ENCODE measurements around the gene KCTD19. TPM values are rescaled to one million over a fixed set of nuclear protein-coding genes. Genes with fewer than 3 reads are reported as not detected.

KCTD19 gene
- total and polyA plus RNA-seq, 8 donors, result 0.03 to 3.3 (median 2.2) TPM; not detected in 5

- Histone ChIP-seq H3K4me3 (peak within 1 kb of the TSS; percentile 64 to 85 (median 78)), H3K9me3 (no peaks in the 10 kb centered on the region), H3K4me1 (peaks cover 42 to 65% (median 55%) of the 10 kb centered on the region in 4 donors), H3K36me3 (no peaks in the 10 kb centered on the region), H3K27me3 (peaks cover 0 to 44% (median 19%) of the 10 kb centered on the region in 3 donors), H3K27ac (peak within 1 kb of the TSS; percentile 87 to 95 (median 89))
- intact Hi-C loops (cut with DNase I; ENCODE audit: low total_unique reads), result no loop called here
- TF ChIP-seq POLR2A (IDR thresholded peaks at IDR 0.05), result peak in 1 of 4 donors; percentile 78
- peak; percentile 24 to 93 (median 88) for TF ChIP-seq POLR2AphosphoS5 (IDR thresholded peaks at IDR 0.05)
- TF ChIP-seq EP300 (IDR thresholded peaks at IDR 0.05), result no peak
- TF ChIP-seq, protein P1, sequence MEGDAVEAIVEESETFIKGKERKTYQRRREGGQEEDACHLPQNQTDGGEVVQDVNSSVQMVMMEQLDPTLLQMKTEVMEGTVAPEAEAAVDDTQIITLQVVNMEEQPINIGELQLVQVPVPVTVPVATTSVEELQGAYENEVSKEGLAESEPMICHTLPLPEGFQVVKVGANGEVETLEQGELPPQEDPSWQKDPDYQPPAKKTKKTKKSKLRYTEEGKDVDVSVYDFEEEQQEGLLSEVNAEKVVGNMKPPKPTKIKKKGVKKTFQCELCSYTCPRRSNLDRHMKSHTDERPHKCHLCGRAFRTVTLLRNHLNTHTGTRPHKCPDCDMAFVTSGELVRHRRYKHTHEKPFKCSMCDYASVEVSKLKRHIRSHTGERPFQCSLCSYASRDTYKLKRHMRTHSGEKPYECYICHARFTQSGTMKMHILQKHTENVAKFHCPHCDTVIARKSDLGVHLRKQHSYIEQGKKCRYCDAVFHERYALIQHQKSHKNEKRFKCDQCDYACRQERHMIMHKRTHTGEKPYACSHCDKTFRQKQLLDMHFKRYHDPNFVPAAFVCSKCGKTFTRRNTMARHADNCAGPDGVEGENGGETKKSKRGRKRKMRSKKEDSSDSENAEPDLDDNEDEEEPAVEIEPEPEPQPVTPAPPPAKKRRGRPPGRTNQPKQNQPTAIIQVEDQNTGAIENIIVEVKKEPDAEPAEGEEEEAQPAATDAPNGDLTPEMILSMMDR (IDR thresholded peaks at IDR 0.05), result no peak
- 0 to 2% (median 1%) methylated on average over 18 to 60 of the region's 60 CpGs for WGBS, 5 donors
- DNase-seq, result peak; percentile 98 to 99
Measured at GRCh38 chr16:67247192-67248072, 79.1 kb downstream of the KCTD19 start, which contains the start of gene FHOD1. Gene FHOD1 (minus strand): TSS chr16:67247481. CDS start chr16:67247410, 71 bp downstream.

- intact Hi-C loops (cut with DNase I; ENCODE audit: low total_unique reads), result no loop called here
- H3K4me1 ChIP-seq, result peaks cover 46 to 71% (median 61%) of the 10 kb centered on the region in 4 donors
- H3K27ac ChIP-seq, result peak overlapping the region; percentile 87 to 95 (median 89)
- peaks cover 0 to 39% (median 19%) of the 10 kb centered on the region in 3 donors for H3K27me3 ChIP-seq
- WGBS, 5 donors, result 0 to 1% (median 0%) methylated on average over 17 to 26 of the region's 26 CpGs
- DNase-seq, result peak; percentile 93 to 95
- no peak for TF ChIP-seq EP300 (IDR thresholded peaks at IDR 0.05)
- TF ChIP-seq, protein P1 (IDR thresholded peaks at IDR 0.05), result peak in 1 of 7 experiments; percentile 20
- TF ChIP-seq POLR2A (IDR thresholded peaks at IDR 0.05), result peak in 2 of 4 donors; percentile 62
- peak in 2 of 3 donors; percentile 93 to 95 for TF ChIP-seq POLR2AphosphoS5 (IDR thresholded peaks at IDR 0.05)
- H3K9me3 ChIP-seq, result no peaks in the 10 kb centered on the region
- peak overlapping the region; percentile 64 to 85 (median 78) for H3K4me3 ChIP-seq
- no peaks in the 10 kb centered on the region for H3K36me3 ChIP-seq
Measured at GRCh38 chr16:67246756-67247191, 79.8 kb downstream of the KCTD19 start.

GRCh38 chr16:67246081-67246755 lies 80.3 kb downstream of the KCTD19 start:
- H3K27me3 ChIP-seq, result peaks cover 0 to 34% (median 19%) of the 10 kb centered on the region in 3 donors
- WGBS, 5 donors, result 0 to 1% (median 1%) methylated on average over 17 to 48 of the region's 48 CpGs
- H3K9me3 ChIP-seq, result no peaks in the 10 kb centered on the region
- peak overlapping the region; percentile 87 to 95 (median 89) for H3K27ac ChIP-seq
- no peaks in the 10 kb centered on the region for H3K36me3 ChIP-seq
- H3K4me1 ChIP-seq, result peaks cover 51 to 77% (median 67%) of the 10 kb centered on the region in 4 donors
- TF ChIP-seq POLR2A (IDR thresholded peaks at IDR 0.05), result no peak
- peak in 1 of 3 donors; percentile 12 for TF ChIP-seq POLR2AphosphoS5 (IDR thresholded peaks at IDR 0.05)
- TF ChIP-seq, protein P1 (IDR thresholded peaks at IDR 0.05), result peak in 1 of 7 experiments; percentile 36
- intact Hi-C loops (cut with DNase I; ENCODE audit: low total_unique reads), result no loop called here
- peak; percentile 69 to 93 for DNase-seq
- H3K4me3 ChIP-seq, result peak overlapping the region; percentile 64 to 85 (median 78)

- H3K4me3 ChIP-seq, result peak overlapping the region; percentile 64 to 85 (median 78)
- TF ChIP-seq POLR2A (IDR thresholded peaks at IDR 0.05), result no peak
- TF ChIP-seq POLR2AphosphoS5 (IDR thresholded peaks at IDR 0.05), result no peak
- no peak for TF ChIP-seq EP300 (IDR thresholded peaks at IDR 0.05)
- TF ChIP-seq, protein P1 (IDR thresholded peaks at IDR 0.05), result no peak
- WGBS, 5 donors, result 10 to 21% (median 12%) methylated on average over 6 to 8 of the region's 8 CpGs
- peak overlapping the region; percentile 87 to 95 (median 89) for H3K27ac ChIP-seq
- peaks cover 0 to 28% (median 19%) of the 10 kb centered on the region in 3 donors for H3K27me3 ChIP-seq
- no peaks in the 10 kb centered on the region for H3K9me3 ChIP-seq
- H3K4me1 ChIP-seq, result peaks cover 56 to 82% (median 72%) of the 10 kb centered on the region in 4 donors
- intact Hi-C loops (cut with DNase I; ENCODE audit: low total_unique reads), result no loop called here
- no peak for DNase-seq
- H3K36me3 ChIP-seq, result no peaks in the 10 kb centered on the region
Measured at GRCh38 chr16:67245674-67246080, 80.9 kb downstream of the KCTD19 start.

Measured in stomach (tissue), 9 donors.